ENCODE results near the gene PRDM16.

- TF ChIP-seq, protein P1, sequence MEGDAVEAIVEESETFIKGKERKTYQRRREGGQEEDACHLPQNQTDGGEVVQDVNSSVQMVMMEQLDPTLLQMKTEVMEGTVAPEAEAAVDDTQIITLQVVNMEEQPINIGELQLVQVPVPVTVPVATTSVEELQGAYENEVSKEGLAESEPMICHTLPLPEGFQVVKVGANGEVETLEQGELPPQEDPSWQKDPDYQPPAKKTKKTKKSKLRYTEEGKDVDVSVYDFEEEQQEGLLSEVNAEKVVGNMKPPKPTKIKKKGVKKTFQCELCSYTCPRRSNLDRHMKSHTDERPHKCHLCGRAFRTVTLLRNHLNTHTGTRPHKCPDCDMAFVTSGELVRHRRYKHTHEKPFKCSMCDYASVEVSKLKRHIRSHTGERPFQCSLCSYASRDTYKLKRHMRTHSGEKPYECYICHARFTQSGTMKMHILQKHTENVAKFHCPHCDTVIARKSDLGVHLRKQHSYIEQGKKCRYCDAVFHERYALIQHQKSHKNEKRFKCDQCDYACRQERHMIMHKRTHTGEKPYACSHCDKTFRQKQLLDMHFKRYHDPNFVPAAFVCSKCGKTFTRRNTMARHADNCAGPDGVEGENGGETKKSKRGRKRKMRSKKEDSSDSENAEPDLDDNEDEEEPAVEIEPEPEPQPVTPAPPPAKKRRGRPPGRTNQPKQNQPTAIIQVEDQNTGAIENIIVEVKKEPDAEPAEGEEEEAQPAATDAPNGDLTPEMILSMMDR (IDR thresholded peaks at IDR 0.05) = no peak
- TF ChIP-seq, protein P2, sequence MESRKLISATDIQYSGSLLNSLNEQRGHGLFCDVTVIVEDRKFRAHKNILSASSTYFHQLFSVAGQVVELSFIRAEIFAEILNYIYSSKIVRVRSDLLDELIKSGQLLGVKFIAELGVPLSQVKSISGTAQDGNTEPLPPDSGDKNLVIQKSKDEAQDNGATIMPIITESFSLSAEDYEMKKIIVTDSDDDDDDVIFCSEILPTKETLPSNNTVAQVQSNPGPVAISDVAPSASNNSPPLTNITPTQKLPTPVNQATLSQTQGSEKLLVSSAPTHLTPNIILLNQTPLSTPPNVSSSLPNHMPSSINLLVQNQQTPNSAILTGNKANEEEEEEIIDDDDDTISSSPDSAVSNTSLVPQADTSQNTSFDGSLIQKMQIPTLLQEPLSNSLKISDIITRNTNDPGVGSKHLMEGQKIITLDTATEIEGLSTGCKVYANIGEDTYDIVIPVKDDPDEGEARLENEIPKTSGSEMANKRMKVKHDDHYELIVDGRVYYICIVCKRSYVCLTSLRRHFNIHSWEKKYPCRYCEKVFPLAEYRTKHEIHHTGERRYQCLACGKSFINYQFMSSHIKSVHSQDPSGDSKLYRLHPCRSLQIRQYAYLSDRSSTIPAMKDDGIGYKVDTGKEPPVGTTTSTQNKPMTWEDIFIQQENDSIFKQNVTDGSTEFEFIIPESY (IDR thresholded peaks at IDR 0.05; ENCODE audit: borderline replicate concordance, low read depth) = no peak
- TF ChIP-seq, protein P3, sequence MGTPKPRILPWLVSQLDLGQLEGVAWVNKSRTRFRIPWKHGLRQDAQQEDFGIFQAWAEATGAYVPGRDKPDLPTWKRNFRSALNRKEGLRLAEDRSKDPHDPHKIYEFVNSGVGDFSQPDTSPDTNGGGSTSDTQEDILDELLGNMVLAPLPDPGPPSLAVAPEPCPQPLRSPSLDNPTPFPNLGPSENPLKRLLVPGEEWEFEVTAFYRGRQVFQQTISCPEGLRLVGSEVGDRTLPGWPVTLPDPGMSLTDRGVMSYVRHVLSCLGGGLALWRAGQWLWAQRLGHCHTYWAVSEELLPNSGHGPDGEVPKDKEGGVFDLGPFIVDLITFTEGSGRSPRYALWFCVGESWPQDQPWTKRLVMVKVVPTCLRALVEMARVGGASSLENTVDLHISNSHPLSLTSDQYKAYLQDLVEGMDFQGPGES (IDR thresholded peaks at IDR 0.05; ENCODE audit: low read depth, low read length) = no peak
- TF ChIP-seq MAX (IDR thresholded peaks at IDR 0.05; ENCODE audit: low read depth) (no peak), JUND (IDR thresholded peaks at IDR 0.05) (no peak)
Observed at GRCh38 chr1:3085721-3086120, 16.7 kb downstream of the PRDM16 start.

Data from SK-N-SH (cell line).